VCaP (cell line): Measurements from ENCODE around the gene HBQ1.
"Not testable (repeated sequence)": the region's sequence is repeated elsewhere in the genome, so short reads cannot be mapped to it uniquely, and the experiment has no call there.

Experiments
- H3K27ac ChIP-seq: fragments of 450-650 bp; 2 replicates; pipeline ENCODE4 v1.5.1; 2017
- TF ChIP-seq, protein P1 (sequence below): fragments of 450-650 bp; conservative IDR thresholded peaks from 2 replicates; pipeline ENCODE4 v1.5.1; 2017; ENCODE audit warnings: mild to moderate bottlenecking, moderate library complexity

The HBQ1 gene

GRCh38 chr16:143047-143446 lies 37.2 kb upstream of the HBQ1 start:
- TF ChIP-seq, protein P1, sequence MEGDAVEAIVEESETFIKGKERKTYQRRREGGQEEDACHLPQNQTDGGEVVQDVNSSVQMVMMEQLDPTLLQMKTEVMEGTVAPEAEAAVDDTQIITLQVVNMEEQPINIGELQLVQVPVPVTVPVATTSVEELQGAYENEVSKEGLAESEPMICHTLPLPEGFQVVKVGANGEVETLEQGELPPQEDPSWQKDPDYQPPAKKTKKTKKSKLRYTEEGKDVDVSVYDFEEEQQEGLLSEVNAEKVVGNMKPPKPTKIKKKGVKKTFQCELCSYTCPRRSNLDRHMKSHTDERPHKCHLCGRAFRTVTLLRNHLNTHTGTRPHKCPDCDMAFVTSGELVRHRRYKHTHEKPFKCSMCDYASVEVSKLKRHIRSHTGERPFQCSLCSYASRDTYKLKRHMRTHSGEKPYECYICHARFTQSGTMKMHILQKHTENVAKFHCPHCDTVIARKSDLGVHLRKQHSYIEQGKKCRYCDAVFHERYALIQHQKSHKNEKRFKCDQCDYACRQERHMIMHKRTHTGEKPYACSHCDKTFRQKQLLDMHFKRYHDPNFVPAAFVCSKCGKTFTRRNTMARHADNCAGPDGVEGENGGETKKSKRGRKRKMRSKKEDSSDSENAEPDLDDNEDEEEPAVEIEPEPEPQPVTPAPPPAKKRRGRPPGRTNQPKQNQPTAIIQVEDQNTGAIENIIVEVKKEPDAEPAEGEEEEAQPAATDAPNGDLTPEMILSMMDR: no peak
- no peak overlapping the region for H3K27ac ChIP-seq

GRCh38 chr16:143456-143855 lies 36.8 kb upstream of the HBQ1 start:
- no peak overlapping the region for H3K27ac ChIP-seq
- TF ChIP-seq, protein P1: no peak

GRCh38 chr16:144797-145252 lies 35.4 kb upstream of the HBQ1 start:
- no peak overlapping the region for H3K27ac ChIP-seq
- TF ChIP-seq, protein P1: no peak

DNA sequence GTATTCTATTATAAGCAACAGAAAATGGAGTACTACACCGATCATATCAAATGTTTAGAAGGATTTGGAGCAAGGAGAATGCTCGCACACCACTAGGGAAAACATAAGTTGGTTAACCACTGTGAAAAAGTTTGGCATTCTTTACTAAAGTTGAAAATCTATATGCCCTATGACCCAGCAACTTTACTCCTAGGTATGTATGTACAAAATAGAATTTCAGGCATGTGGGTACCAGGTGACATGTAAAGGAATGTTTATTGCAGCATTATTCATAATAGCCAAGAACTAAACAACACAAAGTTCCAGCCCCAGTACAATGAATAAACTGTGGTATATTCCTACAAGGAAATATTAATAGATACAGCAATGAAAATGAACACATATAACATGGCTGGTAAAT lies 33.6 kb upstream of the HBQ1 start:
- TF ChIP-seq, protein P1: no peak
- no peak overlapping the region for H3K27ac ChIP-seq

- H3K27ac ChIP-seq: no peak overlapping the region
- TF ChIP-seq, protein P1: no peak
Observed at GRCh38 chr16:149024-149660, 31.1 kb upstream of the HBQ1 start.

DNA sequence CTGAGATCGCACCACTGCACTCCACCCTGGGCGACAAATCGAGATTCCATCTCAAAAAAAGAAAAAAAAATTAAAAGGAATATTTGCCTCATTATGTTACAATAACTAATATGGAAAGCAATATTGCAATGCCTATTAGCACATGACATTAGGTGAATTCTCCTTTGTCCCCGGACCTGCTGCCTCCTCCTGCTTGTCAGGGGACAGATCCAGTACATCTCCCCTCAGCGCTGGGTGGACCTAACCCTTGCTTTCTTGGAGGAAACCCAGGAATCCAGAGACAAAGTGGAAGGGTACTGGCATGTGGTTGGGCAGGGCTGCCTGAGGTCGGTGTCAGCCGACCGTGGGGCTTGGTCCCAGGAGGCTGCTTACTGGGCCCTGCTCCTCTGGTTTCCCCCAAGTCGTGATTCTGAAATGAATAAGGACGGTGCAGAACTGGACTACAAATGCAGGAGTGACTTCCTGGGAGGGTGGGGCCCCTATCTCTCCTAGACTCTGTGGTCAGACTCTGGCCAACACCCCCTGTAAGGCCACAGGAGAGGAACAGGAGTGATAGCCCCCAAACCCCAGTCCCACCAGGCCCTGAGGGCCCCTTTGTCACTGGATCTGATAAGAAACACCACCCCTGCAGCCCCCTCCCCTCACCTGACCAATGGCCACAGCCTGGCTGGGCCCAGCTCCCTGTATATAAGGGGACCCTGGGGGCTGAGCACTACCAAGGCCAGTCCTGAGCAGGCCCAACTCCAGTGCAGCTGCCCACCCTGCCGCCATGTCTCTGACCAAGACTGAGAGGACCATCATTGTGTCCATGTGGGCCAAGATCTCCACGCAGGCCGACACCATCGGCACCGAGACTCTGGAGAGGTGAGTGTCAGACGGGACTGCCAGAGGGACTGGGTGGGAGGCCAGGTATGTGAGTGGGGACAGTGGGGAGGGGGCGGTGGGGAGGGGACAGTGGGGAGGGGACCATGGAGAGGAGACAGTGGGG lies 27.8 kb upstream of the HBQ1 start, which contains the start of gene HBZ:
Gene HBZ (plus strand): TSS at position 504 of the 988 bp plus-strand sequence. CDS start 266 bp downstream, at position 770.
- no peak within 1 kb of the TSS for H3K27ac ChIP-seq
- TF ChIP-seq, protein P1: no peak

DNA sequence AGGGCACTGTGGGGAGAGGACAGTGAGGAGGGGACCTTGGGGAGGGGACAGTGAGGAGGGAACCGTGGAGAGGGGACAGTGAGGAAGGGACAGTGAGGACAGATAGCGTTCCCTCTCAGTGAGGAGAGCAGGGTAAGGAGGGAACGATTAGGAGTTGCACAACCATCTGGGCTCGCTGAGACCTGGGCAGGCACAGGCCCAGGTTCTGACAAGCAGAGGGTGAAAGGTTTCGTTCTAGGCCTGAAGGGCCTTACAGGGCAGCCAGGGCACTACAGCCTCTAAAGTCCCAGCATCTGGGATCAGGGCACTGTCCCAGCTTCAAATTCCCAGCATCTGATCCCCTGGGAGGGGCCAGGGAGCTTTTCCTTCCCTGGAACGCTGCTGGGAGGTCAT lies 27.1 kb upstream of the HBQ1 start:
- H3K27ac ChIP-seq: not testable (repeated sequence)

GRCh38 chr16:153550-154216 lies 26.6 kb upstream of the HBQ1 start:
- H3K27ac ChIP-seq: not testable (repeated sequence)
